ENCODE measurements around the gene ZMYND10.

The ZMYND10 gene

GRCh38 chr3:50358355-50358910, 12.9 kb upstream of the ZMYND10 start:
- H3K27ac Mint-ChIP-seq: peak overlapping the region; percentile 79
- peaks cover 7% of the 10 kb centered on the region for H3K36me3 Mint-ChIP-seq (ENCODE audit: low read depth)
- peaks cover 9% of the 10 kb centered on the region for H3K27me3 Mint-ChIP-seq (ENCODE audit: low read depth, poor library complexity)
- no peak for DNase-seq
- H3K9me3 Mint-ChIP-seq: no peaks in the 10 kb centered on the region
- TF ChIP-seq CTCF (IDR thresholded peaks at IDR 0.05): no peak
- H3K4me3 Mint-ChIP-seq: peak overlapping the region; percentile 95
- peaks cover 41% of the 10 kb centered on the region for H3K4me1 Mint-ChIP-seq

- no peak for DNase-seq
- peaks cover 37% of the 10 kb centered on the region for H3K4me1 Mint-ChIP-seq
- peak overlapping the region; percentile 95 for H3K4me3 Mint-ChIP-seq
- H3K27ac Mint-ChIP-seq: no peak overlapping the region
- peaks cover 7% of the 10 kb centered on the region for H3K36me3 Mint-ChIP-seq (ENCODE audit: low read depth)
- peaks cover 5% of the 10 kb centered on the region for H3K27me3 Mint-ChIP-seq (ENCODE audit: low read depth, poor library complexity)
- TF ChIP-seq CTCF (IDR thresholded peaks at IDR 0.05): no peak
- H3K9me3 Mint-ChIP-seq: no peaks in the 10 kb centered on the region
These were observed 11.9 kb upstream of the ZMYND10 start for GRCh38 chr3:50357481-50357880.

GRCh38 chr3:50356553-50356952, 11.0 kb upstream of the ZMYND10 start:
- no peak for DNase-seq
- Mint-ChIP-seq H3K36me3 (ENCODE audit: low read depth) (peaks cover 7% of the 10 kb centered on the region), H3K27ac (no peak overlapping the region), H3K4me3 (peak overlapping the region; percentile 95), H3K9me3 (no peaks in the 10 kb centered on the region), H3K4me1 (peaks cover 40% of the 10 kb centered on the region), H3K27me3 (ENCODE audit: low read depth, poor library complexity) (peaks cover 1% of the 10 kb centered on the region)
- TF ChIP-seq CTCF (IDR thresholded peaks at IDR 0.05): no peak

- peaks cover 45% of the 10 kb centered on the region for H3K4me1 Mint-ChIP-seq
- peaks cover 7% of the 10 kb centered on the region for H3K36me3 Mint-ChIP-seq (ENCODE audit: low read depth)
- DNase-seq: no peak
- no peaks in the 10 kb centered on the region for H3K27me3 Mint-ChIP-seq (ENCODE audit: low read depth, poor library complexity)
- peak overlapping the region; percentile 95 for H3K4me3 Mint-ChIP-seq
- H3K9me3 Mint-ChIP-seq: no peaks in the 10 kb centered on the region
- no peak for TF ChIP-seq CTCF (IDR thresholded peaks at IDR 0.05)
- peak overlapping the region; percentile 69 for H3K27ac Mint-ChIP-seq
These were observed 10.5 kb upstream of the ZMYND10 start for GRCh38 chr3:50355829-50356552.

- H3K36me3 Mint-ChIP-seq (ENCODE audit: low read depth): peaks cover 7% of the 10 kb centered on the region
- H3K4me3 Mint-ChIP-seq: no peak overlapping the region
- H3K27ac Mint-ChIP-seq: no peak overlapping the region
- no peak for TF ChIP-seq CTCF (IDR thresholded peaks at IDR 0.05)
- no peaks in the 10 kb centered on the region for H3K9me3 Mint-ChIP-seq
- H3K4me1 Mint-ChIP-seq: peaks cover 50% of the 10 kb centered on the region
- DNase-seq: no peak
- H3K27me3 Mint-ChIP-seq (ENCODE audit: low read depth, poor library complexity): no peaks in the 10 kb centered on the region
These were observed 9.3 kb upstream of the ZMYND10 start for GRCh38 chr3:50354850-50355249.

Measured in nephron progenitor cell (in vitro differentiated cells).